Activated T-cell treated with anti-CD3 and anti-CD28 coated beads for 24 hours (primary cell): ENCODE results near the gene SYNGR1.

Experiments used
- DNase-seq: peaks from one replicate; pipeline ENCODE4 v3.0.0-alpha.2; 2020; ENCODE audit warnings: low read depth

Gene SYNGR1

DNA sequence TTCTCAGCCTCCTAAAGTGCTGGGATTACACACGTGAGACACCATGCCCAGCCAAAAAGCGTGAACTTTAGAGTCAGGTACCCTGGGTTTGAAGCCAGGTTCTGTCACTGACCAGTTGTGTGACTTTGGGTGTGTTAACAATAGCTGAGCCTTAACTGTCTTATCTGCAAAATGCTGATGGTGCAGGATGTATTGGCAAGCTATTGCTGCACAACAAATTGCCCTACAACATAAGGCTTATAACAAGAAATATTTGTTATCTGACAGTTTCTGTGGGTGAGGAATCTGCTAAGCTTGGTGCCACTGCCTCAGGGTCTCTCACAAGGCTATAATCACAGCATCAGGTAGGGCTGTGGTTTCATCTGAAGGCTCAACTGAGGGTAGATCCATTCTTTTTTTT, 21.9 kb downstream of the SYNGR1 start:
- no peak for DNase-seq

DNA sequence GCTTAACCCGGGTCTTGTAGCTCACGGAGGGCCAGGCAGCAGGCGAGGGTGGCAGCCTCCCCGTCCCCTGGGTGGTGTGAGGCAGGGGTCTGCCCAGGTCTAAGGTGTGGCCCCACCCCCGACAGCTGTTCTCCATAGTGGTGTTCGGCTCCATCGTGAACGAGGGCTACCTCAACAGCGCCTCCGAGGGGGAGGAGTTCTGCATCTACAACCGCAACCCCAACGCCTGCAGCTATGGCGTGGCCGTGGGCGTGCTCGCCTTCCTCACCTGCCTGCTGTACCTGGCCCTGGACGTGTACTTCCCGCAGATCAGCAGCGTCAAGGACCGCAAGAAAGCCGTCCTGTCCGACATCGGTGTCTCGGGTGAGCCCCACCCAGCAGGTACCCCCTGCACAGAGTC, 24.4 kb downstream of the SYNGR1 start:
- no peak for DNase-seq

DNA sequence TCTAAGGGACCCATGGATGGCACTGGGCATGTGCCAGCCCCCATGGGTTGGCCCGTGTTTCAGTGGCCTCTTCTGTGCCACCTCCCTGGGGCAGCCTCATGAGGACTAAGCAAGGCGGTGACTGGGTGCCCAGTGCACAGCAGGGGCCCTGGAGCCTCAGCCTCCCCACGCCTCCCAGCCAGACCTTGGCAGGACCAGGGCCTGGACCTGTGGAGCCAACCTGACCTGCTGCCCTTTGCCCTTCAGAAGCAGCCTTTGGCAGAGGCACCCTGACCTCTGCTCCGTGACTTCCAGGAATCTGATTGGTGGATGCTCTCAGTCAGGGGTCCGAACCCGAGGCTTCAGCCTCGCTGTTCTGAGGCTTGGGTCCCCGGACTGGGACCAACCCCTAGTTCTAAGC, 25.0 kb downstream of the SYNGR1 start:
- DNase-seq, result no peak

DNA sequence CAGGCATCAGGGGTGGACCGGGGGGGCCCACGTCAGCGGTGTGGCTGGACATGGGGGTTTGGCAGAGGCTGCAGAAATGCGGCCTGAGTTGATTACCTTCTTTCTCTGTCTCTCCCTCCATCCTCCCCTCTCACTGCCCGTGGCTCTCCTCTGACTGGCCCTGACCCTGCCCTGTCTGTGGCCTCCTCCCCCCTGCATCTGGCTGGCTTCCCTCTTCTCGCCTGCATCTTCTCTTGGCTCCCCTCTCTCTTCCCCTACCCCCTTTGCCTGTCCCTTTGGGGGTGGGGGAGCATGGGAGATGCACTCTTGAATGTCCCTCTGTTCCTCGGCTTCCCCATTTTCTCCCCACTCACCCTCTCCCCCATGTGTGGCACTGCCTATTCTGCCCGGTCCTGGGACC, 25.9 kb downstream of the SYNGR1 start:
- no peak for DNase-seq

DNA sequence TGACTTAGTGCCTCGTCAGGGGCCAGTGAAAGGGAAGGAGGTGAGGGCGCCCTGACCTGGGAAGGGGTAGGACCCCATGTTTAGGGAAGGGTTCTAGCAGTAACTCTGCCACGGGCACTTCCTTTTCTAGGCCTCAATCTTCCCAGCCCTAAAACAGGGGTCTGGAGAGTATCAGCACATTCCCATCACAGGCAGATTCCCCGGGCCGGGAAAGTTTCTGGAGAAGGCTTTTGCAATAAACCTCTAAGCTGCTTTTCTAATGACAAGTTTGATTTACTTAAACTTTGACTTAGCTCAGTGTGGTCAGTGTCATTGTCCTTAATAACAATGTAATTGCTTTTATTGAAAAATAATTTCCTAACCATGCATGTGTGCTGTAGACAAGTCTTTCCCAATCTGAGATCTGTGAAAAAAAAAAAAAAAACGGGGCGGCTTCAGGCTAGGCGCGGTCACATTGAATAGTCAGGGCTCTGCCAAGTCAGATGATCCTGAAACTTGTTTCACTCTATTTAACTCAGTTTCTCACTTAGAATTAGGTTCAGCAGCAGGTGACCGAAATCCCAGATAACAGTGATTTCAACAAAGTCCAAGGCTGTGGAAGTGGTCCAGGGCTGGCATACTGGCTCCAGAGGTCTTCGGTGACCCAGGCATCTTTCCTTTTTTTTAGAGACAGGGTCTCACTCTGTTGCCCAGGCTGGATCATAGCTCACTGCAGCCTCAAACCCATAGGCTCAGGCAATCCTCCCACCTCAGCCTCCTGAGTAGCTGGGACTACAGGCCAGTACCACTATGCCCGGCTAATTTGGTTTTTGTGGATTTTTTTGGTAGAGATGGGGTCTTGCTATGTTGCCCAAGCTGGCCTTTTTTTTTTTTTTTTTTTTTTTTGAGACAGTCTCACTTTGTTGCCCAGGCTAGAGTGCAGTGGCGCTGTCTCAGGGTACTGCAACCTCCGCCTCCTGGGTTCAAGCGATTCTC, 30.3 kb downstream of the SYNGR1 start:
- DNase-seq, result no peak

DNA sequence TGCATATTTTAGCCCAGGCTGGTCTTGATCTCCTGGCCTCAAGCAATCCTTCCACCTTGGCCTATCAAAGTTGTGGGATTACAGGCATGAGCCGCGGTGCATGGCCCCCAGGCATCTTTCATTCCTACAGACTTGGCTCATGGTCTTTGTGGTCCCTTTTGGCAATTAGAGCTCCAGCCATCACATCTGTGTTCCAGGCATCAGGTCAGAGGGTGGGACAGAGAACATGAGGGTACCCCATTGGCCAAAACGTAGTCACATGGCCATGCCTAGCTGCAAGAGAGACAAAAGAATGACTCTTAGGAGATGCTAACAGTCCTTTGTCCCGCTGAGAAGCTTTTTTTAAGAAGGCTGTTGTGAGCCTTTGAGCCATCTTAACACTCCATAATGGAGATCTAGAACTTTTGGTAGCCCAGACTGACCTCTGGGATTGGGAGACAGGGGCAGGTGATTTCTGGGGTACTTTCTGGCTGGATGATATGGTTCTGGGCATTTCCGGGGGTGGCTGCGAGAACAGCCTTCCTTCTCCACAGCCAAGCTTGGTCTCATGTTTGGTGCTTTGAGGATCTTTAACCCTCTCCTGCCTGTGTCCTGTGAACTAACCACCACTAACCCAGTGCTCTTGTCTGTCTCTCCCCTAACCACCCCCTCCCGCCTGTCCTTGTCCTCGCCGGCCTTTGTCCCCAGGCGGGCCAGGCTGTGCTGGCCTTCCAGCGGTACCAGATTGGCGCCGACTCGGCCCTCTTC, 31.4 kb downstream of the SYNGR1 start:
- DNase-seq, result no peak

DNA sequence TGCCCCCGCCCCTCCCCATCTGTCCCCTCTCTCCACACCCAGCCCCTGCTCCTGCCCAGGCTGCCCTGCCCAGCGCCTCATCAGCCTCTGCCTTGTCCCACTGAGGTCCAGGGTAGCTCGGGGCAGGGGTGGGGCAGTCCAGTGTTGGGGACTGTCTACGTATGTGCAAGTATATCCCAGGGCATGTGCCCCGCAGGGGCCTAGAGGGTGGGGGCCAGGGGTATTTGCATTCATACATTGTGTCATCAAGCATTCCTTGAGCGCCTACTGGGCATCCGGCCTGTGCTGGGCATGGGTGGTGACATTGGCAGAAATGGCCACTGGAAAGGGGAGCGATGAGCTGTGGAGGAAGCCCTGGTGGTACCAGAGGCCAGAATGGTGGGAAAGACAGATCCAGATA, 32.1 kb downstream of the SYNGR1 start:
- DNase-seq, result no peak

DNA sequence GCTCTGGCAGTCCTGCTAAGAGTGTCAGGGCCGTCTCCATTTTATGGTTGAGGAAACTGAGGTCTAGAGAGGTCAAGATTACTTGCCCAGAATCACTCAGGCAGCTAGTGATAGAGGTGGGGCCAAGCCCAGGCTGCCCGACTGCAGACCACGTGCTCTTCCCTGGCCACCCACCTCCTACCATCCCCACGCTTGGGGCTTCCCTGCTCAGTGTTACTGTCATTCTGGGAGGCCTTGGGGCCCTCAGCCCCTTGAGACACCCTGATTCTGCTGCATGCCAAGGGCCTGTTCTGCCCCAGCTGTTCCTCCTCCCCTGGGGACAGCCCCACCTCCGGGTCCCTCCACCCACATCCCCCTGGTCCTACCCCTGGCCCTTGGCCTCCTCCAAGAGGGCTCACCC, 32.6 kb downstream of the SYNGR1 start:
- no peak for DNase-seq

DNA sequence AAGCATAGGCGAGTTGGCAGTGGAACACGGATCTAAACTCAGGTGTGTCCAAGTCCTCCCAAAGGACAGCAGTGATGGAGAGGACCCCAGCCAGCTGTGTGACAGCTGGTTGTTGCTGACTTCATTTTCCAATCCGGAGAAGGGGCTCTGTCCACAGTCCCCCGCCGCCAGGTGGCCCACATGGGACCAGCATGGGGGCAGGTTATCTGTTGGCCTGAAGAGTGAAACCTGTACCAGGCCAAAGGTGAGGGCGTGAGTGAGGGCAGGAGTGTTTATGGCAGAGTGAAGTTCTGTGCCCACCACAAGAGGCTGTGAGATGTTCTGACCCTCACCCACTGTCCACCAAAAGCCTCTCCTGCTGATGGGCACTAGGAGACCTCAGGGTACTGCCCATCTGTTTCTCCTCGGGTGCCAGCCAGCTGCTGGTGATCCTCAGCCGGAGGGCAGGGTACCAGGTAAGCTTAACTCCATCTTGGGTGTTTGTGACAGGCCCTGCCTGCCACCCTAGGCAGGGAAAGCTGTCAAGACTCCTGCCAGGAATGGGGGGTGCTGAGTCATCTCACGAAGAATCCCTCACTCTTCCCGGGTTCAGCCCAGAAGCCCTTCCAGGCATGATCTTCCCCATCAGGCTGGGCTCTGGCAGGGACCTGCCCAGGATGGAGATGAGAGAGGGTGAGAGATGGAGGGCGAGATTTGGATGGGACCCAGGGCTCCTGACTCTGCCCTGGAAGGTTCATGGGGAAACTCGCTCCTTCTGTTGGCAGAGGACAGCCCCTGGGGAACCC, 34.2 kb downstream of the SYNGR1 start:
- no peak for DNase-seq

DNA sequence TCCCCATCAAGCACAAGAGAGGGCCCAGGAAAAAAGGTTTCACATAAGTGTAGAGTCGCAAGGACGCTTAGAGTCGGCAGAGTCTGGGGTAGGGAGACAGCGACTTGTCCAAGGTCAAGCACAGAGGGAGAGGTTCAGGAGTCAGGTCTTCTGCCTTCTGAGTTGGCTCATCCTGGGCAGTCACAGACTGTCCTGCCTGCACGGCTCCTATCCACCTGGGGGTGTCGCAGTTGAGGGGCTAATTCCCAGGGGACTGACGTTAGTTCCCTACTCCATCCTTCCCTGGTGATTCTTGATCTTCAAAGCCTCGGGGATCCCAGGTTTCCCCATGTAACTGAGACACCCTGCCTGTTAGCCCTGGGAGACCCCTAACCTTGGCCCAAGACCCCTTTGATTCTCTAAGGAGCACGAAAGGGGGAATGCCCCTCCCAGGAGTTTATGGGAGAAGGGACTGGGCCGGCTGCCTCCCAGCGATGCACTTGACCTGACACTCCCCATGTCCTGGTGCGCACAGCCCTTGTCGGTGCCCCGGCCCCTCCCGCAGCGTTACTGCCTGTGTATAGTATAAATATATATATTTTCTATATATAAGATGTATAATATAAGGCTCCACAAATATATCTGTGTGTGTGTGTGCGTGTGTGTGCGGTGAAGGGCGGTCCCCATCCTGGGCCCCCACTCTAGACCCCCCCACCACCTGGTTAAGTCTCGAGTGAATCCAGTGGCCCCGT, 35.1 kb downstream of the SYNGR1 start:
- DNase-seq, result no peak

DNA sequence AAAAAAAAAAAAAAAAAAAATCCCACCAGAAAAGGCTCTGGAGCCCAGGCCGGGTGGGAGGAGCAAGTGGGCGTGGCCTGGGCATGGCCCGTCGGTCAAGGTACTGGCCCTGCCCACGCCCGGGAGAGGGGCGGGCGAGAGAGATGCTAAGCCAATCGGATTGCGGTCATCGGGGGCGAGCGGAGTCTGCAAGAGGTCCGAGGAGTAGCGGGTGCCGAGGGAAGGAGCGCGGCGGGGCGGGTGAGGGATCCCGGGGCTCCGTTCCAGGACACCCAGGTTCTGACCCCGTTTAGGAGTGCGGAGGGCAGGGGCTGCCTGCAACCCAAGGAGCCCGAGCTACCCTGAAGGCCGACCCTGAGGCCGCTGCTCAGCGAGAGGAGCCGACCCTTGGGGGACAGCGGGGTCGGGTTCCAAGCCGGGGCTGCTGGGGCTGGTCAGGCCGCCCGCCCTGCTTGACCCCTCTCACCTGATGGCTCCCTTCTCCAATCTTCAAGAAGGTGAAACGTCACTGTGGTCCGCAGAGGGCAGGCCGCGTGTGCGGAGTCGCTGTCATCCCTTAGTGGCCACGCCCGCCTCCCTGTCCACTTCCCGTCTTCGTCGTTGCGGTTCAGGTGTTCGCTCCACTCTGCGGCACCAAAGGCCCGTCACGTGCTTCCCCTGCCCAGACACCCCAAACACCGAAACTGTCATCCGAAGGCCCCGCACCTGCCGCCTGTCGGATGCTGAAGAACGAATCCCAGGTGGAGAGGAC, 38.6 kb downstream of the SYNGR1 start:
- DNase-seq, result peak; percentile 46

DNA sequence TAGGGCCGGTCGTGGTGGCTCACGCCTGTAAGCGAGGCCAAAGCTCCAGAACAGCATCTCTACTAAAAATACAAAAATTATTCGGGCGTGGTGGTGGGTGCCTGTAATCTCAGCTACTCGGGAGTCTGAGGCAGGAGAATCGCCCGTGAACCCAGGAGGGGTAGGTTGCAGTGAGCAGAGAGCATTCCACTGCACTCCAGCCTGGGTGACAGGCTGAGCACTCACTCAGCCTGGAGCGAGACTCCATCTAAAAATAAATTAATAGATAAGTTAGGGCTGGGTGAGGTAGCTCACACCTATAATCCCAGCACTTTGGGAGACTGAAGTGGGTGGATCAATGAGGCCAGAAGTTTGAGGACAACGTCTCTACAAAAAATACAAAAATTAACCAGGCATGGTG, 39.6 kb downstream of the SYNGR1 start:
- no peak for DNase-seq

DNA sequence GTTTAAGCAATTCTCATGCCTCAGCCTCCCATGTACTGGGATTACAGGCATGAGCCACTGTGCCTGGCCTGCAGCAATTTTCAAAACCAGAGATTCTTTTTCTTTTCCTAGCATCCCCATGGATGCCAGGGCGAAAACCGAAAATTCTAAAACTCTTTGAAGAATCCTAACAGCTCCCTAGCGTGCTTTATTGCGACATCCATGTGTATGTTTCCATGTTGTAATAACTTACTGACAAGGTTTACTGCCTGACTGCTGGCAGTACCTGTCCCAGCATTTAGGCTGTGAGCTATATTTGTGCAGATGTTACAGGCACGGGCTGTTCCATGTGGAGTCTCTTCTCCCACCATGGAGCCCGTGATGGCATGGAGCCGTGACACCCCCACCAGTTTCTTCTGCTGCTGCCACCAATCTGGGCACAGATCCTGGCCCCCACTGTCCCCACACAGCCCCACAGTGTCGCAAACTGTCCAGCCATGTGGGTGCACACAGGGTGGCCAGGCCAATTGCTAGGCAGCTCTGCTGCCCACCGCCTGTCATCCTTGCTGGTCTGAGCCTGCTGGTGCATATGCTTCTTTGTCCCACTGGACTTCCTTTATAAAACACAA, 42.7 kb downstream of the SYNGR1 start:
- DNase-seq, result no peak

DNA sequence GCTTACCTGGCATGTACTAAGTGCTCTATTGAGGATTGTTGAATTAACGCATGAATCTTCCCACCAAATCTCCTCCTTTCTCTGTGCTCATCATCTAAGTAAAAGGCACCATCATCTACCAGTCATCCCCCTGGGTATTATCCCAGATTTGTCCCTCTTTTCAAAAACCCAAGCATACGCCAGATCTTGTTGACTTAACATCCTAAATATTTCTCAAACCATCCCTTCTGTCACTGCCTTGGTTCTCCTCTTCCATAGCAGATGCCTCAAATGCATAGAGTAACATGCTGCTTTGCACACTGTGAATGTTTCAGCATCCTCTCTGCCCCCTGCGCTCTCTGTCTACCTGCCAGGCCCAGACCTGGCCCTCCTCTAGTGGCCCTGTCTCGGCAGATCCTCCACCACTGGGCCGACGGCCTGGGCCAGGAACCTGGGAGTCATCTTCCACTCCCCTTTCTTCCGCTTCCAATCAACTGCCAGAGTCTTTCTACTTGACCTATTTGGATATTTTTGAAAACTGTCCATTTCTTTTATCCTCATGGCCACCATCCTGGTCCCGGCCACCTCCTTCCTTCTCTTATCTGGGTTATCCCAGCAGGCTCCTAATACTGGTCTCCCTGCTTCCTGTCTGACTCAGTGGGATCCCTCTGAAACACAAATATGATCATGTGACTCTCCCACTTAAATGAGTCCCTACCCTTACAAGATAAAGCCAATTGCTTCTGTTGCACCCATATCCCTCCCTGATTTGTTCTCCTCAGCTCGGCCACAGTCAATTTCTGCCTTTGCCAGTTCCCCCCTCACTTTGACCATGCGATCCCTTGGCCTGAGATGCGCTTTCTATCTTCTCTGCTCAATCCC, 46.4 kb downstream of the SYNGR1 start:
- DNase-seq, result no peak

DNA sequence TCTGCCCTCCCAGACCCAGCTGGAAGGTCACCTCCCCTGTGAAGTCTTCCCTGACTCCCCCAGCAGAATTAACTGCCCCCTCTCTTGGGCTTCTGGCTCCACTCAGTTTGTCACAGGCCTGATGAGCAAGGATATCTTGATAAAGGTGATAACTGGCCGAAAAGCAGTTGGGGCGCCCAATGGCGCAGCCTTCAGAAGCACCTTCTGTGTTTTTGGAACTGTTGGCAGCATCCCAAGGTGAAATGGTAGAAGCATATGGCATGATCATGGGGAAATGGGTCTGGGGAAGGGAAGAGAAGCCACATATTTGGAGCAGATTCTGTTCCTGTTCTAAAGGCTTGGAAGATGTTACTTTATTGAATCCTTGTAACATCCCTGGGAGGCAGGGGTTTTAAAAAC, 47.0 kb downstream of the SYNGR1 start:
- no peak for DNase-seq

DNA sequence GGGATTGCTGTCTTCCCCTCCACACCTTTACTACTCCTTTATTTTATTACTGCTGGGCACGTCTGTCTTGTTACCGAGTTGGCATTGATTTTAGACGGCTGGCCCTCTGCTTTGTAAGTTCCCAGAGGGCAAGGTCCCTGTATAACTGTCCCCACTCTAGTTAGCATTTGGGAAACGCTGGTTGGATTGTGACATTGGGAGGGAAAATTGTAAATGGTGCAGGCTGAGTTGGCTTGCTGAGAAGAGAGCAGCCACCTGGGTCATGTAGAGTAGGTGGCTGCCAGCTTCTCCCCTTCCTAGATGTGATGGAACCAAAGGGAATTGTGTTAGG, 51.5 kb downstream of the SYNGR1 start:
- no peak for DNase-seq

DNA sequence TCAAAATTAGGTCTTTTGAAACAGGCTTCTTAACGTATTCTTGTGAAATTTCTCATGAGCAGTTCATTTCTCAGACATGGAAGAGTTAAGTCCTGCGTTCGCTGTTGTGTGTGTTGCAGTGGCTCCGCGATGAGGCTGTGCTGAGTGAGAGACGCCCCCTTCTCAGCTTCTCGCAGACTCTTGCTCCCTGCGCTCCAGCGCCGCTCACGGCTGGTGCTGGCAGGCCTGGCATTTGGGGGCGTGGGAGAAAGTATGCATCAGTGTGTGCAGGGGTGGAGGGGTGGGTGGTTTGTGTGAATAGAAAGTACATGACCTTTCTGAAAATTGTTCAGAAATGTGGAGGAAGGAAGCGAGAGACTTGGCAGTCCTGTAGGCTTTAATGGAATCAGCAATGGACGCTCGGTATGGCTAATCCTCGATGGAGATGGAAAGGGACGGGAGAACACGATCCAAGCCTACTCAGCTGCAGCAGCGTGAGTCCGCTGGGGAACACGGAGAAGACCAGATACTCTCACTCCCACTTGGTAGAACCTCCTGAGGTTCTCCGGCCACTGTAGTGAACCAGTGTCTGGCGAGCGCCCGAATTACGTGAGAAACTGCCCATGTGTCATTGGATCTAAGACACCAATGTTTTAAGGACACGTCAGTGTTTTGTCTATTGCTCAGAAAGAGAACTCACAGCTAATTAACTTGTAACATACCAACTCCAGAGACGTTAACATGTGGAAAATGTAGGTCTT, 55.7 kb downstream of the SYNGR1 start:
- DNase-seq, result no peak

DNA sequence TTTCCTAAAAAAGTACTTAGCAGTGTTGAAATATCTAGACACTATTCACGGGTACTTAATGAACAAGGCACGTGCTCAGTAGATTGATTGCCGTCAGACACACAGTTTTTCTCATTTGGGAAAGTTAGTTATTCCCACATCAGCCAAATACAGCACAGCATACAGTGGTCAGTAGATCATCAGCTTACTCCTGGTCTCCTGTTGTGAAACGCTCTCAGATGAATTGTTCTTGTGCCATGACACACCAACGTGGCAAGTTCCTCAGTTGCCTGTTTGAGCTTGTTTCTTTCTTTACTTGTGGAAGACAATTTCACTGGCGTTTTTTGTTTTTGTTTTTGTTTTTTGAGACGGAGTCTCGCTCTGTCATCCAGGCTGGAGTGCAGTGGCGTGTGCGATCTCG, 58.4 kb downstream of the SYNGR1 start:
- DNase-seq, result no peak

DNA sequence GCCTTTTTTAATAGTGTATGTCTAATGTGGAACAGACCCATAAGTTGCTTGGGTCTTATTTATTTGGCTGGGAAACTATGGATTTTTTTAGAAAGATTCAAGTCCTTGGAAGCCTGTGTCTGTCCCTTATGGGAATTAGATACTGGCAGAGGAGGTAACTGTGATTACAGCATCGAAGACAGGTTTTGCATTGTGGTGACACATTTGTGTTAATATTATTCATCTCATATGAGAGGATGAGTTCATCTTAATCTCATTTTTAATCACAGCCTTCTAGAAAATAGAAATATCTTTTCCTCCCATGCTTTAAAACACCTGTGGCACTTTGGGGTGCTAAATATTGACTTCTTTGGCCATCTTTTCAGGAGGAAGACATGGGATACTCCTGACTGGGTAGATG, 59.0 kb downstream of the SYNGR1 start:
- no peak for DNase-seq
